ENCODE data around the gene ITSN1. TPM values are rescaled to one million over a fixed set of nuclear protein-coding genes. Genes with fewer than 3 reads are reported as not detected.

ITSN1 gene
- total and polyA plus RNA-seq, 2 experiments from 2014 or later, result 77.9 to 95.7 TPM

DNA sequence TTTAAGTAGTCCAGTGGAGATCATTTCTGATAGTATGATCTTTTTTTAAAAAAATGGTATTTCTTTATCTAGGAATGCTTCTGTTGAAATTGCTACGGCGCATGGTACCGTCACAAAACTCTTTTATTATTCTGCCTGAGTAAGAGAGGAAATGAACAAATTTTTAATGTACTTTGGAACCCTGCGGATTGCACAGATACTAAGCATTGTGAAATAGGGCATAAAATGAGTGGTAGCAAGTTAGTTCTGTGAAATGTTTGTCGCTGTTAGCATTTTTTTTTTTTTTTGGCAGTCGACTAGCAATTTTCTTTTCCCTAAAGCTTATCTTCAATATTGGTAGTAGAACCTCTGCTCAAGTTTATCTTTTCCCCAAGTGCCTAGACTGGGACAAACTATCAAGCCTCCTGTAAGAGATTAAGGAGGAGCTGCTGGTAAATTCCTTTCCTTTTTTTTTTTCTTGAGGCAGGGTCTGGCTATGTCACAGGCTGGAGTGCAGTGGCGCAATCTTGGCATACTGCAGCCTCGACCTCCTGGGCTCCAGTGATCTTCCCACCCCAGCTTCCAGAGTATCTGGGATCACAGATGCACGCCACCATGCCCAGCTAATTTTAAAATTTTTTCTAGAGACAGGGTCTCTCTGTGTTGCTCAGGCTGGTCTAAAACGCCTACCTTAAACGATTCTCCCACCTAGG is 2.2 kb downstream of the ITSN1 start:
- Histone ChIP-seq H3K4me2 (peak overlapping the region; percentile 90), H3K27me3 (ENCODE audit: insufficient read depth) (no peaks in the 10 kb centered on the region), H3K4me3 (peak overlapping the region; percentile 52), H3K9me2 (ENCODE audit: insufficient read depth) (no peaks in the 10 kb centered on the region), H3K4me1 (ENCODE audit: insufficient read depth) (peaks cover 35% of the 10 kb centered on the region), H4K20me1 (replicated peaks; ENCODE audit: insufficient read depth) (peaks cover 19% of the 10 kb centered on the region), H2AFZ (no peak overlapping the region), H3F3A (replicated peaks; ENCODE audit: low read depth) (no peaks in the 10 kb centered on the region), H3K79me2 (replicated peaks; ENCODE audit: insufficient read depth) (peaks cover 77% of the 10 kb centered on the region), H3K36me3 (ENCODE audit: insufficient read depth) (no peaks in the 10 kb centered on the region), H3K27ac (ENCODE audit: low read depth) (peak overlapping the region; percentile 45; the same call in 1 of the 2 replicates)
- DNase-seq (ENCODE audit: low spot score) (peak; percentile 22), ATAC-seq (no peak)
- Mint-ChIP-seq H3K9me3 (no peaks in the 10 kb centered on the region), H3K27ac (peak overlapping the region; percentile 73; the same call in 1 of the 2 replicates), H3K4me3 (peak overlapping the region; percentile 82), H3K36me3 (ENCODE audit: low read depth) (no peaks in the 10 kb centered on the region; the same call in 2 of the 3 replicates), H3K27me3 (ENCODE audit: insufficient read depth, low read depth, poor library complexity) (peaks cover 2% of the 10 kb centered on the region), H3K4me1 (peaks cover 28% of the 10 kb centered on the region)
- no peak for TF ChIP-seq POLR2AphosphoS5 (IDR thresholded peaks at IDR 0.05; ENCODE audit: low read depth)

DNA sequence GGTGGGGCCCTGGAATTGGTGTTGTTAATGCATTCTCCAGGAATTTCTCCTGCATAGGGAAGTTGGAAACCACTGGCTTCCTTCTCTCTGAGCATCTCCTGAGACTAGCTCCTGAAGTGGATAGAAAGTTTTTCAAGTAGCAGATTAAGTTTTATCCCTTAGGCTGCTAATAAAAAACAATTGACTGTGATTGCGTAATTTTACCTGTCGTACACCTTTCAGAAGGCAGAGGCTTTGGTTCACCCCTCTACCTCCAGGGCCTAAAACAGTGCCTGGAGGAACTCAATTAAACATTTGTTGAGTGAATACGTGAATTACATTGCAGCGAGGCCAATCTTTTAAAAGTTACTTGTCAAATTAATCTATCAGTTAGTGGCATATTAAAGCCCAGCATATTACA is 3.4 kb downstream of the ITSN1 start:
- peaks cover 77% of the 10 kb centered on the region for H3K79me2 ChIP-seq (replicated peaks; ENCODE audit: insufficient read depth)
- H3K27me3 Mint-ChIP-seq (ENCODE audit: insufficient read depth, low read depth, poor library complexity), result peaks cover 2% of the 10 kb centered on the region
- H3K4me3 ChIP-seq, result 0 out of 2 replicates have a peak overlapping the region, but pooled peaks have one; percentile 52
- DNase-seq (ENCODE audit: low spot score), result no peak
- ATAC-seq, result no peak
- peaks cover 23% of the 10 kb centered on the region for H4K20me1 ChIP-seq (replicated peaks; ENCODE audit: insufficient read depth)
- H3K27me3 ChIP-seq (ENCODE audit: insufficient read depth), result no peaks in the 10 kb centered on the region
- no peak overlapping the region for H3K4me3 Mint-ChIP-seq
- H3K36me3 Mint-ChIP-seq (ENCODE audit: low read depth), result no peaks in the 10 kb centered on the region; the same call in 2 of the 3 replicates
- peaks cover 35% of the 10 kb centered on the region for H3K4me1 ChIP-seq (ENCODE audit: insufficient read depth)
- H3F3A ChIP-seq (replicated peaks; ENCODE audit: low read depth), result no peaks in the 10 kb centered on the region
- no peak overlapping the region for H2AFZ ChIP-seq
- H3K27ac Mint-ChIP-seq, result no peak overlapping the region
- no peaks in the 10 kb centered on the region for H3K9me3 Mint-ChIP-seq
- peak overlapping the region; percentile 15; the same call in 1 of the 2 replicates for H3K27ac ChIP-seq (ENCODE audit: low read depth)
- no peaks in the 10 kb centered on the region for H3K9me2 ChIP-seq (ENCODE audit: insufficient read depth)
- H3K4me1 Mint-ChIP-seq, result peaks cover 37% of the 10 kb centered on the region
- no peaks in the 10 kb centered on the region for H3K36me3 ChIP-seq (ENCODE audit: insufficient read depth)
- H3K4me2 ChIP-seq, result peak overlapping the region; percentile 90; the same call in 1 of the 2 replicates
- TF ChIP-seq, protein P1, sequence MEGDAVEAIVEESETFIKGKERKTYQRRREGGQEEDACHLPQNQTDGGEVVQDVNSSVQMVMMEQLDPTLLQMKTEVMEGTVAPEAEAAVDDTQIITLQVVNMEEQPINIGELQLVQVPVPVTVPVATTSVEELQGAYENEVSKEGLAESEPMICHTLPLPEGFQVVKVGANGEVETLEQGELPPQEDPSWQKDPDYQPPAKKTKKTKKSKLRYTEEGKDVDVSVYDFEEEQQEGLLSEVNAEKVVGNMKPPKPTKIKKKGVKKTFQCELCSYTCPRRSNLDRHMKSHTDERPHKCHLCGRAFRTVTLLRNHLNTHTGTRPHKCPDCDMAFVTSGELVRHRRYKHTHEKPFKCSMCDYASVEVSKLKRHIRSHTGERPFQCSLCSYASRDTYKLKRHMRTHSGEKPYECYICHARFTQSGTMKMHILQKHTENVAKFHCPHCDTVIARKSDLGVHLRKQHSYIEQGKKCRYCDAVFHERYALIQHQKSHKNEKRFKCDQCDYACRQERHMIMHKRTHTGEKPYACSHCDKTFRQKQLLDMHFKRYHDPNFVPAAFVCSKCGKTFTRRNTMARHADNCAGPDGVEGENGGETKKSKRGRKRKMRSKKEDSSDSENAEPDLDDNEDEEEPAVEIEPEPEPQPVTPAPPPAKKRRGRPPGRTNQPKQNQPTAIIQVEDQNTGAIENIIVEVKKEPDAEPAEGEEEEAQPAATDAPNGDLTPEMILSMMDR (conservative IDR thresholded peaks at IDR 0.05; ENCODE audit: low read depth in 2 of 2), result no peak
- TF ChIP-seq EZH2phosphoT487 (IDR thresholded peaks at IDR 0.05; ENCODE audit: unreplicated experiment), result no peak
- no peak for TF ChIP-seq ZNF331 (CRISPR knock-in tag; IDR thresholded peaks at IDR 0.05; ENCODE audit: low read depth)
- TF ChIP-seq ZNF114 (CRISPR knock-in tag; IDR thresholded peaks at IDR 0.05), result no peak
- no peak for TF ChIP-seq POLR2AphosphoS5 (IDR thresholded peaks at IDR 0.05; ENCODE audit: low read depth)
- TF ChIP-seq, protein P2, sequence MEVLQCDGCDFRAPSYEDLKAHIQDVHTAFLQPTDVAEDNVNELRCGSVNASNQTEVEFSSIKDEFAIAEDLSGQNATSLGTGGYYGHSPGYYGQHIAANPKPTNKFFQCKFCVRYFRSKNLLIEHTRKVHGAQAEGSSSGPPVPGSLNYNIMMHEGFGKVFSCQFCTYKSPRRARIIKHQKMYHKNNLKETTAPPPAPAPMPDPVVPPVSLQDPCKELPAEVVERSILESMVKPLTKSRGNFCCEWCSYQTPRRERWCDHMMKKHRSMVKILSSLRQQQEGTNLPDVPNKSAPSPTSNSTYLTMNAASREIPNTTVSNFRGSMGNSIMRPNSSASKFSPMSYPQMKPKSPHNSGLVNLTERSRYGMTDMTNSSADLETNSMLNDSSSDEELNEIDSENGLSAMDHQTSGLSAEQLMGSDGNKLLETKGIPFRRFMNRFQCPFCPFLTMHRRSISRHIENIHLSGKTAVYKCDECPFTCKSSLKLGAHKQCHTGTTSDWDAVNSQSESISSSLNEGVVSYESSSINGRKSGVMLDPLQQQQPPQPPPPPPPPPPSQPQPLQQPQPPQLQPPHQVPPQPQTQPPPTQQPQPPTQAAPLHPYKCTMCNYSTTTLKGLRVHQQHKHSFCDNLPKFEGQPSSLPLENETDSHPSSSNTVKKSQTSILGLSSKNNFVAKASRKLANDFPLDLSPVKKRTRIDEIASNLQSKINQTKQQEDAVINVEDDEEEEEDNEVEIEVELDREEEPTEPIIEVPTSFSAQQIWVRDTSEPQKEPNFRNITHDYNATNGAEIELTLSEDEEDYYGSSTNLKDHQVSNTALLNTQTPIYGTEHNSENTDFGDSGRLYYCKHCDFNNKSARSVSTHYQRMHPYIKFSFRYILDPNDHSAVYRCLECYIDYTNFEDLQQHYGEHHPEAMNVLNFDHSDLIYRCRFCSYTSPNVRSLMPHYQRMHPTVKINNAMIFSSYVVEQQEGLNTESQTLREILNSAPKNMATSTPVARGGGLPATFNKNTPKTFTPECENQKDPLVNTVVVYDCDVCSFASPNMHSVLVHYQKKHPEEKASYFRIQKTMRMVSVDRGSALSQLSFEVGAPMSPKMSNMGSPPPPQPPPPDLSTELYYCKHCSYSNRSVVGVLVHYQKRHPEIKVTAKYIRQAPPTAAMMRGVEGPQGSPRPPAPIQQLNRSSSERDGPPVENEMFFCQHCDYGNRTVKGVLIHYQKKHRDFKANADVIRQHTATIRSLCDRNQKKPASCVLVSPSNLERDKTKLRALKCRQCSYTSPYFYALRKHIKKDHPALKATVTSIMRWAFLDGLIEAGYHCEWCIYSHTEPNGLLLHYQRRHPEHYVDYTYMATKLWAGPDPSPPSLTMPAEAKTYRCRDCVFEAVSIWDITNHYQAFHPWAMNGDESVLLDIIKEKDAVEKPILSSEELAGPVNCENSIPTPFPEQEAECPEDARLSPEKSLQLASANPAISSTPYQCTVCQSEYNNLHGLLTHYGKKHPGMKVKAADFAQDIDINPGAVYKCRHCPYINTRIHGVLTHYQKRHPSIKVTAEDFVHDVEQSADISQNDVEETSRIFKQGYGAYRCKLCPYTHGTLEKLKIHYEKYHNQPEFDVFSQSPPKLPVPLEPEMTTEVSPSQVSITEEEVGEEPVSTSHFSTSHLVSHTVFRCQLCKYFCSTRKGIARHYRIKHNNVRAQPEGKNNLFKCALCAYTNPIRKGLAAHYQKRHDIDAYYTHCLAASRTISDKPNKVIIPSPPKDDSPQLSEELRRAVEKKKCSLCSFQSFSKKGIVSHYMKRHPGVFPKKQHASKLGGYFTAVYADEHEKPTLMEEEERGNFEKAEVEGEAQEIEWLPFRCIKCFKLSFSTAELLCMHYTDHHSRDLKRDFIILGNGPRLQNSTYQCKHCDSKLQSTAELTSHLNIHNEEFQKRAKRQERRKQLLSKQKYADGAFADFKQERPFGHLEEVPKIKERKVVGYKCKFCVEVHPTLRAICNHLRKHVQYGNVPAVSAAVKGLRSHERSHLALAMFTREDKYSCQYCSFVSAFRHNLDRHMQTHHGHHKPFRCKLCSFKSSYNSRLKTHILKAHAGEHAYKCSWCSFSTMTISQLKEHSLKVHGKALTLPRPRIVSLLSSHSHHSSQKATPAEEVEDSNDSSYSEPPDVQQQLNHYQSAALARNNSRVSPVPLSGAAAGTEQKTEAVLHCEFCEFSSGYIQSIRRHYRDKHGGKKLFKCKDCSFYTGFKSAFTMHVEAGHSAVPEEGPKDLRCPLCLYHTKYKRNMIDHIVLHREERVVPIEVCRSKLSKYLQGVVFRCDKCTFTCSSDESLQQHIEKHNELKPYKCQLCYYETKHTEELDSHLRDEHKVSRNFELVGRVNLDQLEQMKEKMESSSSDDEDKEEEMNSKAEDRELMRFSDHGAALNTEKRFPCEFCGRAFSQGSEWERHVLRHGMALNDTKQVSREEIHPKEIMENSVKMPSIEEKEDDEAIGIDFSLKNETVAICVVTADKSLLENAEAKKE (CRISPR knock-in tag; IDR thresholded peaks at IDR 0.05), result no peak
- no peak for TF ChIP-seq NANOG (IDR thresholded peaks at IDR 0.05; ENCODE audit: borderline replicate concordance)
- TF ChIP-seq STAT1 (IDR thresholded peaks at IDR 0.05; ENCODE audit: unreplicated experiment), result no peak
- TF ChIP-seq, protein P3, sequence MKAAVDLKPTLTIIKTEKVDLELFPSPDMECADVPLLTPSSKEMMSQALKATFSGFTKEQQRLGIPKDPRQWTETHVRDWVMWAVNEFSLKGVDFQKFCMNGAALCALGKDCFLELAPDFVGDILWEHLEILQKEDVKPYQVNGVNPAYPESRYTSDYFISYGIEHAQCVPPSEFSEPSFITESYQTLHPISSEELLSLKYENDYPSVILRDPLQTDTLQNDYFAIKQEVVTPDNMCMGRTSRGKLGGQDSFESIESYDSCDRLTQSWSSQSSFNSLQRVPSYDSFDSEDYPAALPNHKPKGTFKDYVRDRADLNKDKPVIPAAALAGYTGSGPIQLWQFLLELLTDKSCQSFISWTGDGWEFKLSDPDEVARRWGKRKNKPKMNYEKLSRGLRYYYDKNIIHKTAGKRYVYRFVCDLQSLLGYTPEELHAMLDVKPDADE (IDR thresholded peaks at IDR 0.05), result no peak
- TF ChIP-seq CREB1 (CRISPR knock-in tag; IDR thresholded peaks at IDR 0.05; ENCODE audit: low read depth), result no peak
